Neural cell (in vitro differentiated cells): Measurements from ENCODE around the gene DMKN.

Experiments used
- CTCF ChIP-seq: fragments of 450-650 bp; IDR thresholded peaks from 2 replicates; pipeline ENCODE4 v1.5.1; 2014; ENCODE audit warnings: antibody characterized with exemption, mild to moderate bottlenecking, moderate library complexity; ENCODE audit not compliant: poor library complexity, severe bottlenecking
- EP300 ChIP-seq: fragments of 450-650 bp; conservative IDR thresholded peaks from 2 replicates; pipeline ENCODE4 v1.6.1; 2014; ENCODE audit warnings: antibody characterized with exemption, mild to moderate bottlenecking, moderate library complexity; ENCODE audit not compliant: poor library complexity, severe bottlenecking
- EZH2 ChIP-seq: fragments of 200-600, 300-800 bp; shearing (Covaris generic), sonication (generic); IDR thresholded peaks from 2 replicates; pipeline ENCODE4 v1.6.1; 2014; ENCODE audit warnings: antibody characterized with exemption, low read length, borderline replicate concordance, mild to moderate bottlenecking; ENCODE audit not compliant: insufficient read depth, poor library complexity, severe bottlenecking
- POLR2AphosphoS5 ChIP-seq: IDR thresholded peaks from 2 replicates; pipeline ENCODE4 v1.6.1; 2012
- RAD21 ChIP-seq: fragments of 450-650 bp; conservative IDR thresholded peaks from 2 replicates; pipeline ENCODE4 v1.6.1; 2014; ENCODE audit warnings: antibody characterized with exemption, mild to moderate bottlenecking, moderate library complexity
- SMC3 ChIP-seq: fragments of 450-650 bp; conservative IDR thresholded peaks from 2 replicates; pipeline ENCODE4 v1.6.1; 2014; ENCODE audit warnings: antibody characterized with exemption, mild to moderate bottlenecking, moderate library complexity; ENCODE audit not compliant: poor library complexity
- TAF1 ChIP-seq: IDR thresholded peaks from 2 replicates; pipeline ENCODE4 v1.6.1; 2012; ENCODE audit warnings: low read depth

GRCh38 chr19:35556025-35556590, 42.7 kb upstream of the DMKN start:
- TF ChIP-seq EP300 (no peak), CTCF (no peak), EZH2 (no peak), POLR2AphosphoS5 (no peak), SMC3 (no peak), TAF1 (no peak), RAD21 (no peak)
